Upper lobe of left lung (tissue), 6 donors: ENCODE results near the gene GCK. TPM values are rescaled to one million over a fixed set of nuclear protein-coding genes. Genes with fewer than 3 reads are reported as not detected.
A peak's percentile ranks its signal among the peaks of the same experiment; 100 is the strongest.

Source experiments
- ATAC-seq, 2 donors: fragments of 200-7000 bp; cut with Tn5 transposase; one replicate each; pipeline ENCODE4 v1.9.1; 2022; ENCODE audit warnings: mild to moderate bottlenecking in 2 of 2, moderate library complexity in 2 of 2; ENCODE audit not compliant: low FRiP score in 2 of 2
- DNase-seq, 2 donors: peaks; one replicate each; pipeline ENCODE4 v3.0.0-alpha.2; 2019 to 2020
- H3K27ac ChIP-seq, 4 donors: fragments of 200-600 bp; sonication (generic); one replicate each; pipeline ENCODE4 v1.5.1; 2016 to 2019
- H3K27me3 ChIP-seq, 4 donors: fragments of 200-600 bp; sonication (generic); one replicate each; pipeline ENCODE4 v1.5.1; 2017 to 2019
- H3K36me3 ChIP-seq, 4 donors: fragments of 200-600 bp; sonication (generic); one replicate each; pipeline ENCODE4 v1.5.1; 2016 to 2019
- H3K4me1 ChIP-seq, 4 donors: fragments of 200-600 bp; sonication (generic); one replicate each; pipeline ENCODE4 v1.5.1; 2018 to 2019
- H3K4me3 ChIP-seq, 4 donors: fragments of 200-600 bp; sonication (generic); one replicate each; pipeline ENCODE4 v1.5.1; 2017 to 2019; ENCODE audit warnings: mild to moderate bottlenecking in 2 of 4, moderate library complexity in 1 of 4
- H3K9me3 ChIP-seq, 4 donors: fragments of 200-600 bp; sonication (generic); one replicate each; pipeline ENCODE4 v1.5.1; 2018 to 2019
- EP300 ChIP-seq, 4 donors: sonication (generic); formaldehyde crosslinking; IDR thresholded peaks; one replicate each; pipeline ENCODE4 v1.5.1; 2017; ENCODE audit warnings: antibody characterized with exemption in 4 of 4, control low read depth in 2 of 4
- POLR2A ChIP-seq, 4 donors: fragments of 450-650 bp; IDR thresholded peaks; one replicate each; pipeline ENCODE4 v1.5.1; 2016 to 2017; ENCODE audit warnings: antibody characterized with exemption in 4 of 4, mild to moderate bottlenecking in 2 of 4
- POLR2AphosphoS5 ChIP-seq, 2 donors: sonication (generic); formaldehyde crosslinking; IDR thresholded peaks; one replicate each; pipeline ENCODE4 v1.5.1; 2017; ENCODE audit warnings: antibody characterized with exemption in 2 of 2
- WGBS, 2 donors: methylation state at CpG; one replicate each; pipeline ENCODE4 v1.1.5; 2017 to 2018; 5-methylcytosine and 5-hydroxymethylcytosine counted together
- total RNA-seq, 6 donors: library from RNA; depleted of rRNA in 4 of 6; stranded (reverse); fragments of >200 nt in 4 of 6; gene quantifications; one replicate each; pipeline versions ENCODE4 v1.1.0 to v1.2.1, GENCODE V29; 2016 to 2021
- TF ChIP-seq, protein P1 (sequence below), 6 experiments: fragments of 450-650 bp in 4 of 6; fragments of 200-600 bp in 2 of 6; sonication (generic) in 2 of 6; IDR thresholded peaks; one replicate each; pipeline ENCODE4 v1.5.1; 2016 to 2019; ENCODE audit warnings: antibody characterized with exemption in 6 of 6
- donor health status: DM: no; HTN: no; CAD: no; lungs with moderate emphysema.
- donor health status: DM: no; HTN: yes; CAD: no; lungs with severe emphysema.

Gene GCK
- total RNA-seq, 6 donors from 2014 or later, result 0.17 to 0.49 (median 0.30) TPM; not detected in 2

DNA sequence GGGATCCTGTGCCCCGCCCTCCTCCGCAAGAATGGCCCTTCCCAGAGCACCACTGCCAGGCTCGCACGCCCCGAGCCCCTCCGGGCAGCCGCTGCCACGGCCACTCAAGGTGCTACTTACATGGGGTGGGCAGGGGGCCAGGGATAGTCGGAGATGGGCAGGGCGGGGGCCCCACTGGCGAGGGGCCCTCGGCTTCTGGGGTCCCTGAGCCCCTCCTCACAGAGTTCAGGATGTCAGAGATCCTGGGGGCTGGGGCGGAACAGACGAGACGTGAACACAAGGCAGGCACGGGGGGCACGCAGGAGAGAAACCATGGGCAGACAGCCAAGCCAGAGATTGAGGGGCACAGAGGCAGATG is 37.1 kb upstream of the GCK start:
- WGBS, 2 donors, result 26 to 41% methylated on average over 8 to 13 of the region's 17 CpGs
- Histone ChIP-seq H3K4me1 (no peaks in the 10 kb centered on the region), H3K36me3 (no peaks in the 10 kb centered on the region), H3K9me3 (no peaks in the 10 kb centered on the region), H3K27me3 (no peaks in the 10 kb centered on the region), H3K4me3 (no peak overlapping the region), H3K27ac (no peak overlapping the region)
- ATAC-seq (no peak), DNase-seq (peak in 1 of 2 donors; percentile 54)
- TF ChIP-seq EP300 (IDR thresholded peaks at IDR 0.05), result no peak
- TF ChIP-seq POLR2AphosphoS5 (IDR thresholded peaks at IDR 0.05), result no peak
- TF ChIP-seq, protein P1, sequence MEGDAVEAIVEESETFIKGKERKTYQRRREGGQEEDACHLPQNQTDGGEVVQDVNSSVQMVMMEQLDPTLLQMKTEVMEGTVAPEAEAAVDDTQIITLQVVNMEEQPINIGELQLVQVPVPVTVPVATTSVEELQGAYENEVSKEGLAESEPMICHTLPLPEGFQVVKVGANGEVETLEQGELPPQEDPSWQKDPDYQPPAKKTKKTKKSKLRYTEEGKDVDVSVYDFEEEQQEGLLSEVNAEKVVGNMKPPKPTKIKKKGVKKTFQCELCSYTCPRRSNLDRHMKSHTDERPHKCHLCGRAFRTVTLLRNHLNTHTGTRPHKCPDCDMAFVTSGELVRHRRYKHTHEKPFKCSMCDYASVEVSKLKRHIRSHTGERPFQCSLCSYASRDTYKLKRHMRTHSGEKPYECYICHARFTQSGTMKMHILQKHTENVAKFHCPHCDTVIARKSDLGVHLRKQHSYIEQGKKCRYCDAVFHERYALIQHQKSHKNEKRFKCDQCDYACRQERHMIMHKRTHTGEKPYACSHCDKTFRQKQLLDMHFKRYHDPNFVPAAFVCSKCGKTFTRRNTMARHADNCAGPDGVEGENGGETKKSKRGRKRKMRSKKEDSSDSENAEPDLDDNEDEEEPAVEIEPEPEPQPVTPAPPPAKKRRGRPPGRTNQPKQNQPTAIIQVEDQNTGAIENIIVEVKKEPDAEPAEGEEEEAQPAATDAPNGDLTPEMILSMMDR (IDR thresholded peaks at IDR 0.05), result no peak
- no peak for TF ChIP-seq POLR2A (IDR thresholded peaks at IDR 0.05)

DNA sequence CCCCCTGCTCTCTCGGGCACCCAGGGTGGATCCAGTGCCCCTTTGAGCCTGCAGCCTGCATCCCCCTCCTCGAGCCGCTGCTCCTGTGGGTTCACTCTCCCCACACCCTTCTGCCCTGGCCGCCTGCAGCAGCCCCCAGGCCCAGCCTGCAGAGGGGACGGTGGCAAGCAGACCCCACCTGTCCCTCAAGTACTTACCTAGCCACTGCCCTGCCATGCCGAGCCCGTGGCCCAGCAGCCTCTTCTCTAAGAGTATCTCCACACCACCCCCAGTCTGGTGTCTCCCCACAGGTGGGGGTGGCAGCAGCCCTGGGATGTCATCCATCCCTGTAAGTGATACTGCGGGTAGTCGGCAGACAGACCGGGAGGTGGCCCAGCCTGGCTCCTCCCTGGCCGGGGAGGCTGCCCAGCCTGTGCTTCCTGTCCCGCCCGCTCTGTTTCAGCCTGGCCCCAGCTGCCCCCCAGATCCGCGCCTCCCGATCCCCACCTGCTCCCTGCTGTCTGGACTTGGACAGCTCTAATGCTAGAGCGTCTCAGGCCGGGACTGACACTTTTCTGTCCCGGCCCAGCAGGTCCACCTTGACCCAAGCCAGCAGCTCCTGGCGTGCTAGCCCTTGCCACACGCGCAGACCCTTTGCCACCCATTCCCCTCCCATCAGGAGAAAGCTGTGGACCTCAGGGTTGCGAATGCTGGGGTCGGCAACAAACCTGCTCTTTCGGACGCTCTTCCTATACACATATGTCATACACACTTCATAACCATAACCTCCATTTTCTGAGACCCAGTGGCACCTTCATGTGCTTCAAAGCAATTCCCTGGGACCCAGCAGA is 36.5 kb upstream of the GCK start:
- Histone ChIP-seq H3K4me1 (no peaks in the 10 kb centered on the region), H3K27ac (no peak overlapping the region), H3K27me3 (no peaks in the 10 kb centered on the region), H3K4me3 (no peak overlapping the region), H3K9me3 (no peaks in the 10 kb centered on the region), H3K36me3 (no peaks in the 10 kb centered on the region)
- ATAC-seq, result no peak
- TF ChIP-seq EP300 (IDR thresholded peaks at IDR 0.05) (no peak), POLR2AphosphoS5 (IDR thresholded peaks at IDR 0.05) (no peak), POLR2A (IDR thresholded peaks at IDR 0.05) (no peak)
- TF ChIP-seq, protein P1 (IDR thresholded peaks at IDR 0.05), result no peak
- DNase-seq, result peak in 1 of 2 donors; percentile 52
- 69 to 81% methylated on average over 11 to 25 of the region's 26 CpGs for WGBS, 2 donors

DNA sequence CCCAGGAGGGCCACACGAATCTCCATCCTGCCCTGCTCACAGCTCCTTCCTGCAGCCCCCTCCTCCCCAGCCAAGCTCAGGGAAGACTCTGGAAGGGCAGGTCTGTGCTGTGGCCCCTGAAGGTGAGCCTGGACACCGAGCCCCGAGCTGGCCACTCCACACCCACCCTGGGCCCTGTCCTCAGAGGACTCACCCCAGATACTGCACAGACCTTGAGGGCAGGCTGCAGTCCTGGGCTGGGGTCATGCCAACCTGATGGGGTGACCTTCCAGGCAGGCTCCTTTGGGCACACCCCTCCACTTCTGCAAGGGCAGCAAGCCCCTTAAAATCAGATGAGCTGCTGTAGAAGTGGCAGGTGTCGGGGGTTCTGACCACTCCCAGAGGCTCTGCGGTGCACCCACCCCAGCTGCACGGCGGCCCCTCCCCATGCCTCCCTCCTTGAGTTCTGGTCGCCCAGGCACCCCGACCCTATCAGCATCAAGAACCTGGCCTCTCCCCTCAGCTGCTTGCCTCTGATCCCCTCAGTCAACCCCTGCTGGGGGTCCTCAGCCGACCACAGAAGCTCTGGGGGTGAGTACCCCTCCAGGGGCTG is 35.8 kb upstream of the GCK start:
- 75 to 79% methylated on average over 7 to 9 of the region's 10 CpGs for WGBS, 2 donors
- no peak for ATAC-seq
- Histone ChIP-seq H3K27ac (no peak overlapping the region), H3K4me3 (no peak overlapping the region), H3K4me1 (no peaks in the 10 kb centered on the region), H3K27me3 (no peaks in the 10 kb centered on the region), H3K36me3 (no peaks in the 10 kb centered on the region), H3K9me3 (no peaks in the 10 kb centered on the region)
- peak in 1 of 2 donors; percentile 50 for DNase-seq
- TF ChIP-seq, protein P1 (IDR thresholded peaks at IDR 0.05), result no peak
- no peak for TF ChIP-seq EP300 (IDR thresholded peaks at IDR 0.05)
- TF ChIP-seq POLR2A (IDR thresholded peaks at IDR 0.05), result no peak
- no peak for TF ChIP-seq POLR2AphosphoS5 (IDR thresholded peaks at IDR 0.05)

DNA sequence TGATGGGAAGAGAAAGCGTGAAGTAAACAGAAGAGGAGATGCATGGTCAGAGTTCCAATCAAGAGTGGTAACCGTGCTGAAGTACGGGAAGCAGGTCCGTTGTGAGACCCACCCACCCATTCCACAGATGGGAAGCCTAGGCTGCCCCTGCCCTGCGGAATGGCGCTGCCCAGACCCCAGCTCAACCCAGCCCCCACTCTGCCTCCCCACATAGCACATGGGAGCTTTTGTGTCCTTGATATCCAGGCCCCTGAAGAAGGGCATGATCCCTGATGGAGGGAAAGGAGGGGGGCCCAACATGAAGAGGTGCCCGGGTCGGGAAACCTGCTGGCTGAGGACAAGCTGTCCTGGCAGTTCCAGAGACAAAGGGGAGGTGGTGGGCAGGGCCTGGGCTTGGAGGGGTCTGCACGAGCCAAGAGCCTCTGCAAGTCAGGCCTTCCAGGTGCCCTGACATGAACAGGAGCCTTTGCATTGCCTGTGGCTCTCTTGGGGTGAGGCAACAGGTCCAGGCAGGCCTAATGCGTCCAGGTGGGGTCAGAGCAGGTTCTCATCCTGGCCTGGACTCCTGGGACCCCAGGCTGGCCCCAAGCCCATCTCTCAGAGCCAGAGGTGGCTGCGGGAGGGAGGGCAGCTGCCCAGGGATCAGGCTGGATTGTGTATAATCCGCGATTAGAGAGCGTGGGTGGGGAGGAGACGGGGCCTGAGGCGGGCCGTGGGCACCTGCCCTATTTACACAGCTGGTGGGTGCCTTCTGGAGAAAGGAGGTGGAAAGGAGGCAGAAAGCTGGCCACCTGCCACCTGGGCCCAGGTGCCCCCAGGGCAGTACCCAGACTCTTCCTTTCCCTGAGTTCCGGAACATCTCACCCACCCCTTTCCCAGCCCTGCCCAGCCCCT is 35.1 kb upstream of the GCK start:
- Histone ChIP-seq H3K27me3 (no peaks in the 10 kb centered on the region), H3K4me1 (no peaks in the 10 kb centered on the region), H3K9me3 (no peaks in the 10 kb centered on the region), H3K27ac (no peak overlapping the region), H3K36me3 (no peaks in the 10 kb centered on the region), H3K4me3 (no peak overlapping the region)
- peak in 1 of 2 donors; percentile 54 for DNase-seq
- WGBS, 2 donors, result 64 to 70% methylated on average over 11 to 18 of the region's 18 CpGs
- TF ChIP-seq EP300 (IDR thresholded peaks at IDR 0.05) (no peak), POLR2A (IDR thresholded peaks at IDR 0.05) (no peak), POLR2AphosphoS5 (IDR thresholded peaks at IDR 0.05) (no peak)
- TF ChIP-seq, protein P1 (IDR thresholded peaks at IDR 0.05), result no peak
- ATAC-seq, result no peak
